GM12865 (cell line): ENCODE results near the gene FXYD4.
A peak's percentile ranks its signal among the peaks of the same experiment; 100 is the strongest.
"Not testable (repeated sequence)": the region's sequence is repeated elsewhere in the genome, so short reads cannot be mapped to it uniquely, and the experiment has no call there.

Experiments
- DNase-seq: peaks from one replicate; pipeline ENCODE4 v3.0.0; 2010; ENCODE audit warnings: low read depth
- H3K4me3 ChIP-seq: 2 replicates; pipeline ENCODE4 v1.5.1; 2011; ENCODE audit warnings: mild to moderate bottlenecking, low read depth, low read length, control low read depth
- TF ChIP-seq, protein P1 (sequence below): IDR thresholded peaks from 2 replicates; pipeline ENCODE4 v1.5.1; 2011; ENCODE audit warnings: low read length, control low read depth, low read depth, inconsistent platforms; ENCODE audit not compliant: insufficient read depth; ENCODE audit errors: missing control alignments

FXYD4 gene

DNA sequence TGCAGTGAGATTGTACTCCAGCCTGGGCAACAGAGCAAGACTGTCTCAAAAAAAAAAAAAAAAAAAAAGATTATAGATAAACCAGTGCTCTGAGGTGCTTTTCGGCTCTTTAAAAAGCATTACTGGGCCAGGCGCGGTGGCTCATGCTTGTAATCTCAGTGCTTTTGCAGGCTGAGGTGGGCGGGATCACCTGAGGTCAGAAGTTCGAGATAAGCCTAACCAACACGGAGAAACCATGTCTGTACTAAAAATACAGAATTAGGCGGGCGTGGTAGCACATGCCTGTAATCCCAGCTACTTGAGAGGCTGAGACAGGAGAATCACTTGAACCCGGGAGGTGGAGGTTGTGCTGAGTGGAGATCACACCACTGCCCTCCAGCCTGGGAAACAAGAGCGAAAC is 44.1 kb downstream of the FXYD4 start:
- TF ChIP-seq, protein P1, sequence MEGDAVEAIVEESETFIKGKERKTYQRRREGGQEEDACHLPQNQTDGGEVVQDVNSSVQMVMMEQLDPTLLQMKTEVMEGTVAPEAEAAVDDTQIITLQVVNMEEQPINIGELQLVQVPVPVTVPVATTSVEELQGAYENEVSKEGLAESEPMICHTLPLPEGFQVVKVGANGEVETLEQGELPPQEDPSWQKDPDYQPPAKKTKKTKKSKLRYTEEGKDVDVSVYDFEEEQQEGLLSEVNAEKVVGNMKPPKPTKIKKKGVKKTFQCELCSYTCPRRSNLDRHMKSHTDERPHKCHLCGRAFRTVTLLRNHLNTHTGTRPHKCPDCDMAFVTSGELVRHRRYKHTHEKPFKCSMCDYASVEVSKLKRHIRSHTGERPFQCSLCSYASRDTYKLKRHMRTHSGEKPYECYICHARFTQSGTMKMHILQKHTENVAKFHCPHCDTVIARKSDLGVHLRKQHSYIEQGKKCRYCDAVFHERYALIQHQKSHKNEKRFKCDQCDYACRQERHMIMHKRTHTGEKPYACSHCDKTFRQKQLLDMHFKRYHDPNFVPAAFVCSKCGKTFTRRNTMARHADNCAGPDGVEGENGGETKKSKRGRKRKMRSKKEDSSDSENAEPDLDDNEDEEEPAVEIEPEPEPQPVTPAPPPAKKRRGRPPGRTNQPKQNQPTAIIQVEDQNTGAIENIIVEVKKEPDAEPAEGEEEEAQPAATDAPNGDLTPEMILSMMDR: no peak
- H3K4me3 ChIP-seq: no peak overlapping the region
- DNase-seq: no peak

DNA sequence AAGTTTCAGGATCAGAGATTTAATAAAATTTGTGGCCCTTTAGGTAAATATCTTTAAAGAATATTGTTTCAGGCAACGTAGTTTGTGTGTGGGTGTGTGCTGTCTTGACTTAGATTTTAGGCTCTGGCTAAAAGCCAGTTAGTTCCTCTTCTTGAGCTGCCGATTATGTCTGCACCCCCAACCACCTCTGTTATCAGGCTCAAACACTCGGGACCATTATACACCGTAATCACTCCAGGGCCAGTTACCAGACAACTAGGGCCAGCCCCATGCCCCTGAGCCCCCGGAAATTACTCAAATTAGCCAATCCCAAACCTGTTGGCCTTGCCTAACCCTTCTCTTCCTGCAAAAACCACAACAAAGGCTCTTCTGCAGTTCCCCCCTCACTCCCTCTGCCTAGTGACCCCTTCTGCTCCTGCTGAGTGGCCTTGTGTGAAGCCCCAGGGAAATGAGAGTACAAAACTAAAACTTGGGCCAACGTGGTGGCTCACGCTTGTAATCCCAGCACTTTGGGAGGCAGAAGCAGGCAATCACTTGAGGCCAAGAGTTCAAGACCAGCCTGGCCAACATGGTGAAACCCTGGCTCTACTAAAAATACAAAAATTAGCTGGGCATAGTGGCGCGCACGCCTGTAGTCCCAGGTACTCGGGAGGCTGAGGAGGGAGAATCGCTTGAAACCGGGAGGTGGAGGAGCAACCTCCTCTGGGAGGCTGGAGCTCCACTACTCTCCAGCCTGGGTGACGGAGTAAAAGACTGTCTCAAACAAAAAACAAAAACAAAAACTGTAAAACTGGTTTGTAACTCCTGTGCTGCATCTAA is 46.7 kb downstream of the FXYD4 start:
- peak; percentile 81 for DNase-seq
- TF ChIP-seq, protein P1: no peak
- no peak overlapping the region for H3K4me3 ChIP-seq

DNA sequence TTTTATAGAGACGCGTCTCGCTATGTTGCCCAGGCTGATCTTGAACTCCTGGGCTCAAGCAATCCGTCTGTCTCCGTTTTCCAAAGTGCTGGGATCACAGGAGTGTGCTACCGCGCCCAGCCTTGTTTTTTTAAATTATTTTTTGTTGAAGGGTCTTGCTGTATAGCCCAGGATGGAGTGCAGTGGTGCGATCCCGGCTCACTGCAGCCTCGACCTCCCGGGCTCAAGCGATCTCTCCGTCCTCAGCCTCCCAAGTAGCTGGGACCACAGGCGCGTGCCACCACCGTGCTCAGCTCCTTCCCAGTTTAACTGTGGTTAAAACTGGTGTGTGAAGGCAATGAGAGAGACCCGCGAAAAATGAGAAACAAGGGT is 48.5 kb downstream of the FXYD4 start:
- peak overlapping the region; percentile 76 for H3K4me3 ChIP-seq
- TF ChIP-seq, protein P1: no peak

GRCh38 chr10:43420369-43421200 is 49.1 kb downstream of the FXYD4 start:
- DNase-seq: peak; percentile 93
- H3K4me3 ChIP-seq: peak overlapping the region; percentile 76
- TF ChIP-seq, protein P1: no peak

More for the DNA sequence above, 48.5 kb downstream of the FXYD4 start:
- DNase-seq: no peak

- H3K4me3 ChIP-seq: peak overlapping the region; percentile 76
- TF ChIP-seq, protein P1: no peak
- DNase-seq: no peak
Observed at GRCh38 chr10:43421201-43421507, 49.7 kb downstream of the FXYD4 start.

GRCh38 chr10:43421519-43421918 is 50.1 kb downstream of the FXYD4 start:
- TF ChIP-seq, protein P1: no peak
- H3K4me3 ChIP-seq: peak overlapping the region; percentile 76
- DNase-seq: no peak

GRCh38 chr10:43421944-43422343 is 50.5 kb downstream of the FXYD4 start:
- H3K4me3 ChIP-seq, DNase-seq: not testable (repeated sequence)
